PFSK-1 (cell line): ENCODE results near the gene UBXN10.

Source experiments
- FOXP2 ChIP-seq: optimal IDR thresholded peaks from 2 replicates; pipeline ENCODE3; 2011; ENCODE audit warnings: borderline replicate concordance, control low read depth, inconsistent platforms; ENCODE audit not compliant: insufficient read depth; ENCODE audit errors: extremely low read length, extremely low read depth
- POLR2AphosphoS5 ChIP-seq: IDR thresholded peaks from 2 replicates; pipeline ENCODE4 v1.6.1; 2012; ENCODE audit warnings: low read depth, mild to moderate bottlenecking, control low read depth, low read length, moderate library complexity
- REST ChIP-seq, 2 experiments: IDR thresholded peaks; 2 replicates each; pipeline versions ENCODE4 v1.6.1 to v1.8.0; 2011 to 2012; ENCODE audit warnings: low read depth in 2 of 2, low read length in 2 of 2, control low read depth in 1 of 2, inconsistent platforms in 1 of 2, mild to moderate bottlenecking in 1 of 2, moderate library complexity in 1 of 2; ENCODE audit not compliant: insufficient read depth in 1 of 2
- SIN3A ChIP-seq: IDR thresholded peaks from 2 replicates; pipeline ENCODE4 v1.6.1; 2012; ENCODE audit warnings: mild to moderate bottlenecking, low read length, moderate library complexity, borderline replicate concordance; ENCODE audit not compliant: insufficient read depth
- TAF1 ChIP-seq: IDR thresholded peaks from 2 replicates; pipeline ENCODE4 v1.6.1; 2012; ENCODE audit warnings: low read length, control low read depth, borderline replicate concordance; ENCODE audit not compliant: insufficient read depth

Gene UBXN10

GRCh38 chr1:20198296-20198695 lies 12.4 kb downstream of the UBXN10 start:
- TF ChIP-seq TAF1 (no peak), FOXP2 (no peak), SIN3A (no peak), POLR2AphosphoS5 (no peak), REST (IDR thresholded peaks at IDR 0.05; ENCODE audit: insufficient read depth in 1 of 2, low read depth in 2 of 2, low read length in 2 of 2) (no peak)

- TF ChIP-seq POLR2AphosphoS5 (no peak), TAF1 (no peak), REST (IDR thresholded peaks at IDR 0.05; ENCODE audit: insufficient read depth in 1 of 2, low read depth in 2 of 2, low read length in 2 of 2) (no peak), SIN3A (no peak), FOXP2 (no peak)
Measured at GRCh38 chr1:20198918-20199317, 13.0 kb downstream of the UBXN10 start.

- TF ChIP-seq REST (IDR thresholded peaks at IDR 0.05; ENCODE audit: insufficient read depth in 1 of 2, low read depth in 2 of 2, low read length in 2 of 2), result no peak
- no peak for TF ChIP-seq POLR2AphosphoS5
- TF ChIP-seq FOXP2, result no peak
- TF ChIP-seq TAF1, result no peak
- TF ChIP-seq SIN3A, result no peak
Measured at GRCh38 chr1:20199403-20199802, 13.5 kb downstream of the UBXN10 start.

- no peak for TF ChIP-seq SIN3A
- no peak for TF ChIP-seq TAF1
- no peak for TF ChIP-seq FOXP2
- TF ChIP-seq POLR2AphosphoS5, result no peak
- TF ChIP-seq REST (IDR thresholded peaks at IDR 0.05; ENCODE audit: insufficient read depth in 1 of 2, low read depth in 2 of 2, low read length in 2 of 2), result no peak
Measured at GRCh38 chr1:20199840-20200239, 13.9 kb downstream of the UBXN10 start.

GRCh38 chr1:20200966-20201365 lies 15.1 kb downstream of the UBXN10 start:
- TF ChIP-seq REST (IDR thresholded peaks at IDR 0.05; ENCODE audit: insufficient read depth in 1 of 2, low read depth in 2 of 2, low read length in 2 of 2) (no peak), FOXP2 (no peak), TAF1 (no peak), SIN3A (no peak), POLR2AphosphoS5 (no peak)
